Measurements from ENCODE around the gene PDGFRB.

GRCh38 chr5:150066901-150067396, 88.7 kb downstream of the PDGFRB start:
- no peak for TF ChIP-seq CTCF (IDR thresholded peaks at IDR 0.05; ENCODE audit: low read depth, low read length, missing input control)
- no peak for TF ChIP-seq TAF1 (conservative IDR thresholded peaks at IDR 0.05)
- TF ChIP-seq SP1 (IDR thresholded peaks at IDR 0.05) = no peak
